H9 (cell line): ENCODE results near the gene PRR20D. TPM values are rescaled to one million over a fixed set of nuclear protein-coding genes. Genes with fewer than 3 reads are reported as not detected.

Experiments used
- DNase-seq: peaks from one replicate; pipeline ENCODE4 v3.0.0-alpha.2; 2017
- H2AFZ ChIP-seq: one replicate; pipeline ENCODE4 v1.6.1; 2013; ENCODE audit warnings: mild to moderate bottlenecking, low read length, control low read depth, moderate library complexity
- H2AK5ac ChIP-seq: 2 replicates; pipeline ENCODE4 v1.6.1; 2013; ENCODE audit warnings: low read length, control low read depth, mixed read lengths; ENCODE audit not compliant: insufficient read length
- H2BK120ac ChIP-seq: one replicate; pipeline ENCODE4 v1.6.1; 2013; ENCODE audit warnings: low read depth, mild to moderate bottlenecking, low read length, control low read depth, inconsistent platforms; ENCODE audit not compliant: poor library complexity, severe bottlenecking
- H2BK12ac ChIP-seq: 2 replicates; pipeline ENCODE4 v1.6.1; 2013; ENCODE audit warnings: low read length, control low read depth, mixed read lengths, low read depth; ENCODE audit not compliant: insufficient read length
- H2BK15ac ChIP-seq: 2 replicates; pipeline ENCODE4 v1.6.1; 2013; ENCODE audit warnings: low read depth, low read length, control low read depth
- H2BK20ac ChIP-seq: one replicate; pipeline ENCODE4 v1.6.1; 2013; ENCODE audit warnings: low read depth, mild to moderate bottlenecking, low read length, control low read depth, inconsistent platforms; ENCODE audit not compliant: poor library complexity, severe bottlenecking
- H2BK5ac ChIP-seq: 2 replicates; pipeline ENCODE4 v1.6.1; 2013; ENCODE audit warnings: low read length, control low read depth, mixed read lengths; ENCODE audit not compliant: insufficient read length
- H3K14ac ChIP-seq: 2 replicates; pipeline ENCODE4 v1.6.1; 2013; ENCODE audit warnings: low read length, control low read depth; ENCODE audit not compliant: insufficient read depth
- H3K18ac ChIP-seq: 2 replicates; pipeline ENCODE4 v1.6.1; 2013; ENCODE audit warnings: low read depth, mild to moderate bottlenecking, mixed read lengths, low read length, control low read depth; ENCODE audit not compliant: insufficient read length
- H3K23ac ChIP-seq: 2 replicates; pipeline ENCODE4 v1.6.1; 2013; ENCODE audit warnings: low read length, control low read depth, mixed read lengths, low read depth; ENCODE audit not compliant: insufficient read length
- H3K23me2 ChIP-seq: 2 replicates; pipeline ENCODE4 v1.6.1; 2013; ENCODE audit warnings: low read depth, mild to moderate bottlenecking, mixed read lengths, low read length, control low read depth; ENCODE audit not compliant: insufficient read length, poor library complexity, severe bottlenecking
- H3K27ac ChIP-seq: 2 replicates; pipeline ENCODE4 v1.5.1; 2013; ENCODE audit warnings: low read length, control low read depth, mixed read lengths, low read depth; ENCODE audit not compliant: insufficient read length
- H3K27me3 ChIP-seq: 2 replicates; pipeline ENCODE4 v1.6.1; 2013; ENCODE audit warnings: low read length, control low read depth, inconsistent platforms; ENCODE audit not compliant: insufficient read depth
- H3K4ac ChIP-seq: 2 replicates; pipeline ENCODE4 v1.6.1; 2013; ENCODE audit warnings: low read depth, mild to moderate bottlenecking, control low read depth, inconsistent platforms, low read length, moderate library complexity
- H3K4me1 ChIP-seq: 2 replicates; pipeline ENCODE4 v1.6.1; 2013; ENCODE audit warnings: low read length, control low read depth, inconsistent platforms; ENCODE audit not compliant: insufficient read depth
- H3K4me2 ChIP-seq: 2 replicates; pipeline ENCODE4 v1.6.1; 2013; ENCODE audit warnings: low read length, control low read depth, mixed read lengths; ENCODE audit not compliant: insufficient read length, insufficient read depth
- H3K56ac ChIP-seq: 2 replicates; pipeline ENCODE4 v1.6.1; 2013; ENCODE audit warnings: low read depth, mild to moderate bottlenecking, mixed read lengths, low read length, control low read depth; ENCODE audit not compliant: insufficient read length
- H3K79me1 ChIP-seq: 2 replicates; pipeline ENCODE4 v1.6.1; 2013; ENCODE audit warnings: low read depth, mild to moderate bottlenecking, moderate library complexity, low read length, control low read depth, inconsistent platforms; ENCODE audit not compliant: insufficient read depth, poor library complexity, severe bottlenecking
- H3K79me2 ChIP-seq: 2 replicates; pipeline ENCODE4 v1.6.1; 2013; ENCODE audit warnings: low read length, control low read depth, inconsistent platforms; ENCODE audit not compliant: insufficient read depth
- H3K9ac ChIP-seq: 2 replicates; pipeline ENCODE4 v1.6.1; 2013; ENCODE audit warnings: low read length, control low read depth, mixed read lengths; ENCODE audit not compliant: insufficient read length; ENCODE audit errors: extremely low read depth
- H3K9me3 ChIP-seq: one replicate; pipeline ENCODE4 v1.6.1; 2013; ENCODE audit warnings: low read depth, low read length, inconsistent platforms; ENCODE audit not compliant: control insufficient read depth
- H3T11ph ChIP-seq: one replicate; pipeline ENCODE4 v1.6.1; 2013; ENCODE audit warnings: mild to moderate bottlenecking, low read length, control low read depth, inconsistent platforms
- H4K20me1 ChIP-seq: one replicate; pipeline ENCODE4 v1.6.1; 2013; ENCODE audit not compliant: control insufficient read depth, insufficient read length, insufficient read depth
- H4K5ac ChIP-seq: 2 replicates; pipeline ENCODE4 v1.6.1; 2013; ENCODE audit warnings: low read depth, mild to moderate bottlenecking, mixed read lengths, low read length, control low read depth; ENCODE audit not compliant: insufficient read length
- H4K8ac ChIP-seq: replicated peaks from 2 replicates; pipeline ENCODE4 v1.6.1; 2013; ENCODE audit warnings: low read length, control low read depth, mixed read lengths, low read depth; ENCODE audit not compliant: insufficient read length
- H4K91ac ChIP-seq: 2 replicates; pipeline ENCODE4 v1.6.1; 2013; ENCODE audit warnings: low read depth, mild to moderate bottlenecking, moderate library complexity, mixed read lengths, low read length, control low read depth; ENCODE audit not compliant: insufficient read length
- H3K27ac Mint-ChIP-seq, 3 experiments: 2 replicates in 2 of 3; 3 replicates in 1 of 3; pipeline ENCODE4 v1.8.0; 2020 to 2021; ENCODE audit warnings: mixed read lengths in 3 of 3, mild to moderate bottlenecking in 1 of 3, moderate library complexity in 1 of 3
- H3K27me3 Mint-ChIP-seq: 2 replicates; pipeline ENCODE4 v1.8.0; 2021; ENCODE audit warnings: low read depth, mild to moderate bottlenecking, moderate library complexity, mixed read lengths
- H3K36me3 Mint-ChIP-seq, 3 experiments: 2 replicates in 2 of 3; 3 replicates in 1 of 3; pipeline ENCODE4 v1.8.0; 2020 to 2021; ENCODE audit warnings: low read depth in 3 of 3, mixed read lengths in 3 of 3; ENCODE audit not compliant: insufficient read depth in 1 of 3
- H3K4me1 Mint-ChIP-seq, 2 experiments: 2 replicates each; pipeline ENCODE4 v1.8.0; 2020; ENCODE audit warnings: mixed read lengths in 2 of 2
- H3K4me3 Mint-ChIP-seq, 2 experiments: 2 replicates in 1 of 2; 3 replicates in 1 of 2; pipeline ENCODE4 v1.8.0; 2020 to 2021; ENCODE audit warnings: mild to moderate bottlenecking in 2 of 2, mixed read lengths in 2 of 2, moderate library complexity in 1 of 2
- H3K9me3 Mint-ChIP-seq, 2 experiments: 2 replicates in 1 of 2; 3 replicates in 1 of 2; pipeline ENCODE4 v1.8.0; 2020; ENCODE audit warnings: mild to moderate bottlenecking in 2 of 2, mixed read lengths in 2 of 2, moderate library complexity in 1 of 2
- CTCF ChIP-seq: fragments of 200-600 bp; sonication (generic); conservative IDR thresholded peaks from 3 replicates; pipeline ENCODE4 v1.8.0; 2021; ENCODE audit warnings: antibody characterized with exemption, mild to moderate bottlenecking
- WGBS: extraction: QIAGEN DNeasy Blood & Tissue Kit; methylation state at CpG from one replicate; pipeline ENCODE4 v1.1.7; 2013; ENCODE audit warnings: missing lambda C conversion rate, low lambda C conversion rate, mixed read lengths; ENCODE audit not compliant: insufficient read length; ENCODE audit errors: extremely low coverage; 5-methylcytosine and 5-hydroxymethylcytosine counted together
- total RNA-seq: library from RNA; stranded (reverse); gene quantifications from 2 replicates; pipeline ENCODE4 v1.2.1, GENCODE V29; 2021

The PRR20D gene
- total RNA-seq, 1 experiment from 2014 or later = not detected

GRCh38 chr13:57114945-57115344 is 45.5 kb upstream of the PRR20D start:
- H2BK20ac ChIP-seq = no peak overlapping the region
- H4K8ac ChIP-seq = no peak overlapping the region
- H2BK12ac ChIP-seq = no peak overlapping the region
- no peaks in the 10 kb centered on the region for H3K27me3 ChIP-seq
- H3K4me1 ChIP-seq = no peaks in the 10 kb centered on the region
- no peak overlapping the region for H3K9ac ChIP-seq
- H4K91ac ChIP-seq = no peak overlapping the region
- Mint-ChIP-seq H3K27ac (no peak overlapping the region), H3K9me3 (peaks cover 0 to 2% of the 10 kb centered on the region in 2 experiments; a peak in 2 of 5 replicates), H3K36me3 (no peaks in the 10 kb centered on the region; a peak in 2 of 7 replicates), H3K4me3 (no peak overlapping the region), H3K4me1 (no peaks in the 10 kb centered on the region), H3K27me3 (no peaks in the 10 kb centered on the region)
- no peak overlapping the region for H2BK5ac ChIP-seq
- H3K18ac ChIP-seq = no peak overlapping the region
- H3K27ac ChIP-seq = no peak overlapping the region
- no peak for DNase-seq
- H3K79me2 ChIP-seq = no peaks in the 10 kb centered on the region
- TF ChIP-seq CTCF = no peak
- no peak overlapping the region for H3K4ac ChIP-seq
- H3T11ph ChIP-seq = no peak overlapping the region
- H3K14ac ChIP-seq = no peak overlapping the region
- no peak overlapping the region for H2BK15ac ChIP-seq
- H2BK120ac ChIP-seq = no peak overlapping the region
- H3K56ac ChIP-seq = no peak overlapping the region
- no peak overlapping the region for H3K4me2 ChIP-seq
- no peaks in the 10 kb centered on the region for H3K23me2 ChIP-seq
- H2AK5ac ChIP-seq = no peak overlapping the region
- H3K79me1 ChIP-seq = no peaks in the 10 kb centered on the region
- no peak overlapping the region for H4K5ac ChIP-seq
- no peak overlapping the region for H3K23ac ChIP-seq
- WGBS = no CpG with 5 or more reads among the region's 4 CpGs
- no peak overlapping the region for H2AFZ ChIP-seq
- no peaks in the 10 kb centered on the region for H4K20me1 ChIP-seq
- H3K9me3 ChIP-seq = no peaks in the 10 kb centered on the region
